Measurements from ENCODE around the gene TREH.

DNA sequence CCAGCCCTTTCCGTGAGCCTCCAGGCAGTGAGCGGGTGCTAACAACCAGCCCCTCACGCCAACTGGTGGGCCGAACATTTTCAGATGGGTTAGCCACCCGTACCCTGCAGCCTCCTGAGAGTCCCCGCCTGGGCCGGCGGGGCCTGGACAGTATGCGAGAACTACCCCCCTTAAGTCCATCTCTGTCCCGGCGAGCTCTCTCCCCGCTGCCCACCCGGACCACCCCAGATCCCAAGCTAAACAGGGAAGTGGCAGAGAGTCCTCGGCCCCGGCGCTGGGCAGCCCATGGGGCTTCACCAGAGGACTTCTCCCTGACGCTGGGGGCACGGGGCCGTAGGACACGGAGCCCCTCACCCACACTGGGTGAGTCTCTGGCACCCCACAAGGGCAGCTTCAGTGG, 51.4 kb downstream of the TREH start:
- TF ChIP-seq, protein P1, sequence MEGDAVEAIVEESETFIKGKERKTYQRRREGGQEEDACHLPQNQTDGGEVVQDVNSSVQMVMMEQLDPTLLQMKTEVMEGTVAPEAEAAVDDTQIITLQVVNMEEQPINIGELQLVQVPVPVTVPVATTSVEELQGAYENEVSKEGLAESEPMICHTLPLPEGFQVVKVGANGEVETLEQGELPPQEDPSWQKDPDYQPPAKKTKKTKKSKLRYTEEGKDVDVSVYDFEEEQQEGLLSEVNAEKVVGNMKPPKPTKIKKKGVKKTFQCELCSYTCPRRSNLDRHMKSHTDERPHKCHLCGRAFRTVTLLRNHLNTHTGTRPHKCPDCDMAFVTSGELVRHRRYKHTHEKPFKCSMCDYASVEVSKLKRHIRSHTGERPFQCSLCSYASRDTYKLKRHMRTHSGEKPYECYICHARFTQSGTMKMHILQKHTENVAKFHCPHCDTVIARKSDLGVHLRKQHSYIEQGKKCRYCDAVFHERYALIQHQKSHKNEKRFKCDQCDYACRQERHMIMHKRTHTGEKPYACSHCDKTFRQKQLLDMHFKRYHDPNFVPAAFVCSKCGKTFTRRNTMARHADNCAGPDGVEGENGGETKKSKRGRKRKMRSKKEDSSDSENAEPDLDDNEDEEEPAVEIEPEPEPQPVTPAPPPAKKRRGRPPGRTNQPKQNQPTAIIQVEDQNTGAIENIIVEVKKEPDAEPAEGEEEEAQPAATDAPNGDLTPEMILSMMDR (IDR thresholded peaks at IDR 0.05 in 2 of 3, conservative IDR thresholded peaks at IDR 0.05 in 1 of 3; ENCODE audit: borderline replicate concordance in 1 of 3, insufficient read depth in 1 of 3, low read depth in 2 of 3, low read length in 2 of 3): no peak
- TF ChIP-seq EZH2 (IDR thresholded peaks at IDR 0.05): no peak
- TF ChIP-seq SRF (IDR thresholded peaks at IDR 0.05; ENCODE audit: low read depth): no peak
- no peak for TF ChIP-seq RAD21 (IDR thresholded peaks at IDR 0.05; ENCODE audit: low read depth)
- TF ChIP-seq ZNF274 (IDR thresholded peaks at IDR 0.05; ENCODE audit: low read depth, low read length): no peak
- TF ChIP-seq ZFX (IDR thresholded peaks at IDR 0.05): no peak
